NCI-H2196 (cell line): ENCODE results near the gene KIR2DL3.

Source experiments
- DNase-seq: peaks from one replicate; lab custom pipeline; 2025; ENCODE audit not compliant: unreplicated experiment; lab: John Stamatoyannopoulos, UW

Gene KIR2DL3

GRCh38 chr19:54790711-54791110, 52.4 kb downstream of the KIR2DL3 start:
- DNase-seq = no peak

DNA sequence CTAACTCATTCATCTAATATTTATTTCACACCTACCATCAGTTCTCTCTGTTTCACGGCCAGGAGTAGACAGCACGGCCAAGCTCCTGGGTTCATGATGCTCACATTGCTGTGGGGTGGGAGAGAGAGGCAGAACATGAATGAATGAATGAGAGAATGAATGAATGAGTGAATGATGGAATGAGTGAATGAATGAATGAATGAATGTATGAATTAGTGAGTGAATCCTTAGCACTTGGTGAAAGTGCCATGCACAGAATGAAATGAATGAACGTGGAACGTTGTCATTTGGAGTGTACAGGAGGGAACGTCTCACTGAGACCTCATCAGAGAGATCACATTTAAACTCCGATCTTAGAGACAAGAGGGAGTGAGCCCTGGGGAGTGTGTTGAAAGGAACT, 53.2 kb downstream of the KIR2DL3 start:
- DNase-seq = no peak

- DNase-seq = no peak
These were observed 54.5 kb downstream of the KIR2DL3 start for GRCh38 chr19:54792814-54793213.

GRCh38 chr19:54795758-54796157, 57.4 kb downstream of the KIR2DL3 start:
- DNase-seq = no peak
